Fibroblast of the conjunctiva (primary cell): ENCODE results near the gene NFIB.

Source experiments
- DNase-seq: peaks from one replicate; pipeline ENCODE4 v3.0.0-alpha.2; 2010; ENCODE audit warnings: low read depth

NFIB gene

DNA sequence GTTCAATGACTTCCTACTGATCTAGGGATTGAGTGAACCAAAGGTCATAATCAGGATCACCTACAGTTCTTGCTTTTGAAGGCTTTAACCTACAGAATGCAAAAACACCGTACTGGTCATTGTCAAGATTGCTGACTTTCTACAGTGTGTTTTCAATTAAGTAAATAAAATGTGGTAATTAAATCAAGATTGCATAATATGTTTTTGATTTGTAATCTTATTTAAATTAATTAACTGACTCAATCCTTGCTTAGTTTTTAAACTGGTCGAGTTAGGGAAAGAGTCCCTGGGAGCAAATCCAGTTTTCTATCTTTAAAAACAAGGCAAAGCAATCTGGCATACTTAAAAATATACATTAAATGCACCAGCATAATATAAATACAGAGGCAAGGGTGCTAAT is 125.9 kb downstream of the NFIB start:
- no peak for DNase-seq

DNA sequence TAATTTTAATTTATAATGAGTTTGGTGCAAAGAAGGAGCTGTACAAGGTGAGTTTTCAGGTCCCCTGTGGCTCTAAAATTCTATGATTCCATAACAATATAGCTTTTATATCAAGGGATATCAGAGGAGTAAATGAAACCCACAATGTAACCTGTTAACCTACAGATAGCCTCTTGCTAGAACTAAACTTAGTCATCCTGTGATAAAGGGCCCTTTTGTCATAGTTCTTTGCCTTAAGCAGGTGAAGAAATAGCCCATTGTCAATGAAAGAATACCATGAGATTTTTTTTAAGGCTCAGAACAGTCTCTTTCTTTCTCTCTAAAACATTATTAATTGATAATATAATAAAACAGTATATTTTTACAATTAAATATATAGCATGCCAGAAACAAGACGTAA is 127.8 kb downstream of the NFIB start:
- DNase-seq: no peak

DNA sequence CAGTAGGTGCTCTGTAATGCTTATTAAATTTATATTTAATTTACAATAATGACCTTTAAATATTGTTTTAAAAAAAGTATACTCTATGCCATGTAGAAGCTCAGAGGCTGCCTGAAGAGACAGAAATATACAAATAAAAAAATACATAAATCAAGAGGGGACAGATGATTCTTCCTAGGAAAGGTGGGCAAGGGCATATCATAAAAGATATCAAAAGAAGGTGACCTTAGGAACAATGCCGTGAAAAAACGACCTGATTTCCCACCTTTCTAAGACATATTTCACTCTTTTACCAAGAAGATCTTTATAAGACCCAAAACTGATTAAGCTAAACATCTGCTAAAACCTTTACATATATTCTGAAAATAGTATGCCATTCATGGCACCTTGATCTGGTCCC is 128.9 kb downstream of the NFIB start:
- no peak for DNase-seq

DNA sequence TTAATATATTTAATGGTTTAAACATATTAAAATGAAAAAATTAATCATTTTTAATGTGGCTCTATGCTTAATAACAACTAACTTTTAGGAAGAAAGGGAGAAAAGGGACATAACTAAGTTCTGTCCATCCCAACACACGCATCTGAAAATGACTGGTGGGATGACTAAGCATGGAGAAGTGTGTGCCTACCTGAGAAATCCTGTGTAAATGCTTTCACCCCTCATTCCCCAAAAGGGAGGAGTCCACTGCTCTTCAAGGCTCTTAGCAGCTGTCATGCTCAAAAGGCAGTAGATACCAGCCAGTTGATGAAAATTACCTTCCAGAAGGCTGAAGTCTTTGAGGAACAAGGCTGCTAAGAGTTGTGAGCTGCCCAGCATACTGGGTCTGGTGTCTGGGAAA is 130.9 kb downstream of the NFIB start:
- DNase-seq: no peak

DNA sequence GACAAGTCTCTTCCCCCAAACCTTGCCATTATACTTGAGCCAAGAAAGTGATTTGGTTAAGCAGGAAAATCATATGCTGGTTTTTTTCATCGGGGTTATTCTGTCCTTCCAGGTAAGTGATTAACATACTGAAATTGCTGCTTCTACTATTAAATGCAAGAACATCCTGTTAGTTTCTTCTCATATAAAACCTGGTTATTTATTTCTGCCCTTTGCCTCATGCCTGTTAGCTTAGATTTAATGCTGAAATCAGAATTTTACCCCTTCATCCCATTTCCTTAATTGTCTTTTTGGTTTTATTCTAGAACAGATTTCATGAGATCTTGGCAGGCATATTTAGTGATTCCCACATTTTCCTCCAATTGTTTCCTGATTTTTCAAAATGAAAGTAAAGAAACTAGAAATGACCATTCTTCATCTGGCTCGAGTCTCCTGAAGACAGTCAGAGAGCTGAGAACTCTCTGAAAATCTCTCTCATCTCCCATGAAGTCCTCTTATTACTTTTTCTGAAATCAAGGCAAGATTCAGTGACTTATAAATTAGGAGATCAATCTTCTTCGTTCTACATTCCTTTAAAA is 132.9 kb downstream of the NFIB start:
- DNase-seq: no peak

DNA sequence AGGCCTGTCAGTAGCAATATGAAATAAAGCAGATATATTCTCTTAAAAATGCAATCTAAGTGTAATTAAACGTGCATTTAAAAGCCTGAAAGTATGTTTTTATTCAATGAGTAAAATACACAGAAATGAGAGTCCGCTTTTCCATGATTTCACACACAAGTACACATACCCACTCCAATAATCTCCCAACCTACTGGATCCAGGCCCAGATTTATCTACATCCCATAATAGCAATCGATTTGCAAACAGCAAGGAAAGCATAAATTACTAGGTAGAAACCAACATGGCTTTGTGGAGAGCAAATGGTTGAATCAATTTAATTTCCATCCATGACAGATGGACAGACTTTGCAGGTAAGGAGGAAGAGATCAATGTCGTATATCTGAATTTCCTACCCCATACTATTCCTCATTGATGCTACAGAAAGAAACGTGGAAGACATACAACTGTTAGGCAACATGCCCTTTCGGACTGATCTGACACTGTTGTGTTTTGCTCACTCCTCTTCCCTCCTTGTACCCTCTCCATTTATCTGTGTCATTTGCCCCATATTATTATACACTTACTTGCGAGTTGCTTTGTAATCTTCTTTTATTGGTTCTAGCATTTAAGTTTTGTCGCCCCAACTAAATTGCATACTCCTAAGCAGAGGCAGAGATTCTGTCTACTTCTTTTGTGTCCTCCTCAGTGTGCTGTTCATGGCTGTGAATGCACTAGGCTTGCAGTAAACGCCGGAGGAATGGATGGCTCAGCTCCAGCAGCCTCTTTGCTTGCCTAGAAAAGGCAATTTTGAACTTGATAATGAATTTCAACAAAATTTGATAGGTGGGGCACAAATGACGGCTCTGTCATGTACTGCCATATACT is 133.6 kb downstream of the NFIB start:
- DNase-seq: no peak

DNA sequence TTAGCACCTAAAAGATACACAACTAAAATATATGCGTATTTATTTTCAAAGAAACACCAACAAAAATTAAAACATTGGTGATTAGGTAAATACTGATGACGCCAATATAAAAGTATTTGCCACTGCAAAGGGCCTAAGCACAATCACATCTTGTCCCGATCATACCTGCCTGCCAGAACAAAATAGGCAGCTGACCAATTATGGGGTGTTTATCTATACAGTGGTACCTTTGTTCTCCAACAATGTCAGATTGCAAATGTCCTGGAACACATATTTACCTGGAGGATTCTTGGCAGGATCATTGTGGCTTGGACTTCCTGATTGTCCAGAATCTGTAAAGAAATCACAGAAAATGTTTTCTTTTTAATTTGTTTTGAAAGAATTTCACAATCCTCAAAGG is 134.5 kb downstream of the NFIB start:
- no peak for DNase-seq

DNA sequence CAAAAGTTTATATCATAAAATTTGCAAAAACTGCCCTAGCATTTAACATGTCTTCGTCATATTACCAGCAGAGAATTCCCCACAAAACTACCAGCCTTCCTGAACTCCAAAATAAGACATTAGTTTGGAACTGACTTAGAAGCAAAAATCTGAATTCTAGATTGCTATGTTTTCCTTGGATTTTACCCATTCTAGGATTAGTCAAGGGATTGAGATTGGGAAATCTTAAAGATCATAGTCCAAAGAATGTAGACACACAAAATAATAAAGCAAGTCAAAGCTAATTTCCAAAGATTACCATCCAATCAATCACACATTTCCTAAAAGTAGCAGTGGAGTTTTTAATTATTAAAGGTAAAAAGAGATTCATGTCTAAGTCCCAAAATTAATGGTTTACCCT is 138.2 kb downstream of the NFIB start:
- DNase-seq: no peak

DNA sequence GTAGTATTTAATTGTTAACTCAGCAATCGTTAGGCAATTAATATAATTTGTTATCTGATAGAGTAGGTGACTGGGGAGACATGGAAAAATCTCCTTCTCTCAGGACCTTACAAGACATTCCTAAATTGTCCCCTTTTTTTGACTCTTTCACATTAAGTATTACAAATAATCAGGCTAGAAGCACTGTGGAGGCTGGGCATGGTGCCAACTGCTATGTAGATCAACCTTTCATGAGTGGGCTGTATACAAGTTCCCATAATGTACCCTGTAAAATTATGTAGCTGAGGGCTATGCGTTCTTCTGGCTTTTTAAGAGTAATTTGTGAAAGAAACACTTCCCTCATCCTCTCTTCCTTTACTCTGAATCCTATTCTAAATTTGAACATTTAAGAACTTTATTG is 140.2 kb downstream of the NFIB start:
- DNase-seq: no peak

DNA sequence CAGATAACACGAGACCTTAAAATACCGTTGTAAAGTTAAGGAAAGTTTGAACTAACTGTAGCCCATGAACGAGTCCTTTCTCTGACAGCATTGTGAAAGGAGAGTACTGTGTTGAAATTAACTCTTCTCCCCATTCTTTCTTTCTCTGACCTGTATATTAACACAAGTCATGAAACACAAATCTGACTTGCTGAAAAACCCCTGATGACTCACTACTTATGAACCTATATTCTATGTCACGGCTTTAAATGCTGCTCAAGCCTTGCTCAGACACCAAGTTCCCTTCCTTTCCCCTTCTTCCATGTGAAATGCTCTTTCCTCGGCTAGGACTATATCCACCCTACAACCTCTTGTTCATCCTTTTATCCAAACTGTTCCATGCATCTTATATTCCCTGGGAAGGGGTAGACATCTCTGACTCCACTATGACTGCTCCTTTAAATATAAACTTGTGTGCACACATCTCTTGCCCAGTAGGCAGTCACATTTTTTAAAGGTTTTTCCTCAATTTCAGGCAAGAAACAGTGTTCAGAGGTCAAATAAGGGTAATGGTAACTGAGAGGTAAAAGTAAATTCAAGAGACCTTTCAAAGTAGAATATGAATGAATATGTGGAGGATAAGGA is 142.9 kb downstream of the NFIB start:
- no peak for DNase-seq

DNA sequence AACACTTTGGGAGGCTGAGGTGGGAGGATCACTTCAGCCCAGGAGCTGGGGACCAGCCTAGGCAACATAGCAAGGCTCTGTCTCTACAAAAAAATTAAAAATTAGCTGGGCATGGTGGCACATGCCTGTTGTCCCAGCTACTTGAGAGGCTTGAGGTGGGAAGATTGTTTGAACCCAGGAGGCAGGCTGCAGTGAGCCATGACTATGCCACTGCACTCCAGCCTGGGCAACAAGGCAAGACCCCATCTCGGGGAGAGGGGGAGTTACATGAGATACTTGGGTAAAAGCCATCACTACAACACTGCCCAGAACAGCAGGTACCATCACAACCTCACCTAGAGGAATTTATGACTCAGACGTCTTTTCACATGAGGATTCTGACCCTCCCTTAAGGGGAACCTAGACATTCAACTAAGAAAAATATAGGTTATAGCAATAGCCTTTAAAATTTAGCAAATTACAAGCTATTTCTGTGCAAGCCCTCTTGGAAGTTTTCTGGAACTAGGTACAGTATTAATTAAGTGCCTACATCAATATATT is 143.5 kb downstream of the NFIB start:
- no peak for DNase-seq

DNA sequence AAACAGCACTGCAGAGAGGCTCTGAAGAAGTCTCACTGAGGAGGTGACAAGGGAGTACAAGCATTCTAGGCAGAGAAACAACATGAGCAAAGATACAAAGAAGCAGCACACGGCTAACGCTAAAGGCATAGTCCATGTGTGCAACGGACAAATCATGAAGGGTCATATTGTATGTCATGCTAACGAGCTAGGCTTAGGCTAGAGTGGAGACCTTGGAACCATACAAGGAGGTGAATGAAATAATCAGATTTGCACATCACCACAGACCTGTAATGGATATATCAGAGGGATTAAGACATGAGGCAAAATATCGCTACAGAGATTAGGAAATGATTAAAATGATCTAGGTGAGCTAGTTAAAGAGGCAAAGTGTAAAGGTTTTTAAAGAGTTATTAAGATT is 145.6 kb downstream of the NFIB start:
- no peak for DNase-seq

DNA sequence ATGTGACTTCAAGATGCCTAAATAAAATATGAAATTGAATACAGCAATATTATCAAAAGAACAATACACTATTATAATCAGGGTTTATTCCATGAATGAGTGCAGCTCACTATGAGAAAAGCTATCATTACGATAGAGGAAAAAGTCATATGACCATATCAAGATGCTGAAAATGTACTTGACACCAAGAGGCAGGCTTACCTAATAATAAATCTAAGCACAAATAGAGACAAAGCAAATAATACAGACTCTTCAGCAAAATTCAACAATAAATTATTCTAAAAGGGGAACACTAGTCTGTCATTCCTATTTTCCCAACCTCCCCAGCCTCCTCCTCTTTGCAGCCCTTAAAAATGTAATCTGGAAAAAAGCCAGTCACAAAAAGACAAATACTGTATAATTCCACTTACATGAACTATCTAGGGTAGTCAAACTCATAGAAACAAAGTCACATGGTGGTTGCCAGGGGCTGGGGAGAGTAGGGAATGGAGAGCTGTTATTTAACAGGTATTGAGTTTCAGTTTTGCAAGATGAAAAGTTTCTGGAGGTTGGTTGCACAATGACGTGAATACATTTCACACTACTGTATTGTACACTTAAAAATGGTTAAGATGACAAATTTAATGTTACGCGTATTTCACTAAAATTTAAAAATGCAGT is 148.4 kb downstream of the NFIB start:
- DNase-seq: no peak

DNA sequence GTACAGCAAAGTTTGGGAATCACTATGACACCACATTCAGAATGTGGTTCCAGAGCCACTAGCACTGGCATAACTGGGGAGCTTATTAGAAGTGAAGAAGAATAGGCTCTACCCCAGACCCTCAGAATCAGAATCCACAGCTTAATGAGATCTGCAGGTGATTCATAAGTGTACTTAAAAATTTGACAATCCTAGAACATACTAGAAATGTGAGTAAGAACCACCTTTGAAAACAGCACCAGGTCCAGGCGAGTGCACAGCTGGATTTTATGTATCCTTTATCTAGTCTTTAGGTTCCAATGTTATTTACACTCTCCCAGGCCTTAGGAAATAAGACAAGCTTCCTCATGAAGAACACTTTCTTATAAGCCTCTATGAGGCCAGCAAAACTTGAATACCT is 149.0 kb downstream of the NFIB start:
- no peak for DNase-seq

DNA sequence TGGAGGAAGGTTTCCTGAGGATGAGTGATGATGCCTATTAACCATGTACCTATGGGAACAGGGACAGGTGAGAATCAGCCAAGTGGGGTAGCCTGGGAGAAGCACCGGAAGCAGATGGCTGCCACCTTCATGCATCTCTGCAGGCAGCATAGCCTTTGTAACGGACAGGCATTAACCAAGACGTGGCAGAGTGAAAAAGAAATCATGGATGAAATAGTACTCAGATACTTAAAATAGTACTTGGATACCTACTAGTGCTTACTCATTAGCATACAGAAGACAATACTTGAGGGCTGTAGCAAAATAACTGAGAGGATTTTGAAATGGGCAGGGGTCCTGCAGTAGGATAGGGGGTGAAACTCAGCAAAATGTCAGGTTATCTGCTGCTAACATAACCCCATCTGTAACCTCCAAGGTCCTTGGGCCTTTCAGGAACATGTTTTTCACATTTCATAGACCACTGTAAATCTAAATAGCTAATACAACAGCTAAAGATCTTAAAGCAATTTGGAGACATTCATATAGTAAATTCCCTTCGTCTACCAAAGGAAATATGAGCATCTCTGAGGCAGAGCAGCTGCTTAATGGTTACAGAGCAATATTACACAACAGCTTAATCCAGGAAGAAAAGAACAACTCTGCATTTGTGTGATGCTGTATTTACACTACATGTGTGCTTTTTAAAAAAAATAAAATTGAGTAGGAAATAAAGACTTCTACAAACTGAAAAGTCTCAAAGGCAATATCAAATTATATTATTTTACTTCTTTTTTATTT is 154.3 kb downstream of the NFIB start:
- DNase-seq: no peak

DNA sequence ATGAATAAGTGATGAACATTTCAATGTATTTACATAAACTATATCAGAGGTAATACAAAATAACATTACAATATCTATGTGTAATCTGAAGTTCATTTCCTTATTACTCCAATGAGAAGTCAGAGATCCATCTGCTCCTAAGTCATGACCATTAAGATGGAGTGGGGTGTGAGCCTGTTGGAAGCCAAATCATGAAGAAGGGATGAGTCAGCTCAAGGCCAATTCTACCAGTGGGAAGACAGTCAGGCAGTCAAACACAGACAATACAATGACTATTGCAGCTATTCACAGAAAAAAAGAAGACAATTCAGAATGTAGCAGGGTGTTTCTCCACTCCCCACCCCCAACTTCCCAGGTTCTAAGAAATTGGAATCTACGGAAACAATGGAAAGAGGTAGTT is 155.0 kb downstream of the NFIB start:
- DNase-seq: no peak

DNA sequence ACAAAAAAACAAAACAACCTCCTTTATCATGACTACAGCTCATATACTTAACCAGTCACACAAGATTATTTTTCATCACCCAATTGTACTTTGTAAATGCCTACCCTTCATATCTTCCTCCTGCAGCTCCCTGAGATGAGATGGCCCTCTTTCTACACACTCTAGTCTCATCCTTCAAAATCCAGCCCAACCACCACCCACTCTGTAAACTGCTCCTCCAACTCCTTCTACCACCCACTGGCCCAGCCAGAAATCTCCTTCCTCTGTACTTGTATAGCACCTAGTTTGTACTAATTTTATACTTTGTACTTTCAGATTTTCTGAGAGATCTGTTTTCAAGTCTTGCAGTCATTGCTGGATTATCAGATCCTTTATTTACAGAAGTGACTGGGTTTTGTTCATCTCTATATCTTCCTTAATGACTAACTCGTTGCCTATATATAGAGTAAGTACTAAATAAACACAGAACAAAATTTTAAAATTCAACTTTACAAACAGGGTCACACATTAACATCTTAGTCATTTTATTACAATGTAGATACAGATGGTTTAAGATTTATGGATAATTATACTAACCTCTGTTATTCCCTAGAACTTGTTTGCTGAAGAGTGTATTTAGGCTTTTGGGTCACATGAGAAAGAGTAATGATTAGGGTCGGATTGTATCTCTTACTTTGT is 155.7 kb downstream of the NFIB start:
- no peak for DNase-seq

DNA sequence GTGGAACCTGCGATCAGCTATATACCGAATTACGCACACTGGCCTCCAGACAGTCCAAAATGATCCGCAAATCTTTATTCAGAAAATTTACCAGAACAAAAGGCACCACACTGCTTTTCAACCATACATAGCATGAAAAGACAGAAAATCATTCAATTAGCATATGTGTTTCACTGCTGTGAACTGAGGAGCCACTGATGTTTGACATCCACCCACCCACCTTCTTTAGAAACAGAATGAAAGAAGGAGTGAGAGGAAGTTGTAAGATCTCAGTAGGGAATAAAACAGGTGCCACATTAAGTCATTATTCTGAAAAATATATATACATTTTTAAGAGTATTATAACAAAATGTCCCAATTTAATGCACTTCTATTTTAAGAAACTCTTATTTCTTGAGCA is 156.8 kb downstream of the NFIB start:
- DNase-seq: no peak

DNA sequence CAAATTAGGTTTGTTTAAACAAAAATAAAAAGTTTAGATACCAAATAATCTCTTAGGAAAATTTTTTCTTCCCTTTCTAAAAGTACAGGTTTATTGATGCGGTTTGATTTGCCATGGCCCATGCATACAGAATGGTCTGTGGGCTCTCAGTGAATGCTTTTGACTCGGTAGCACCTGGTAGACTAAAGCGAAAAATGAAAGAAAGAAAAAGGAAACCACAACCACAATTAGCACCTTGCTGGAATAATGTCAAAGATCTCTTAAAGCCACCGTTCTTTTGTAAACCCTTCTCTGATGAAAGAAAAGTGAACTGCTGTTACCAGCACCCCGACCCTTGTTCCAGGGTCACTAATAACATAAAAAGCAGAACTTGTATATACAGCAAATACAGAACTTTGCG is 157.9 kb downstream of the NFIB start:
- no peak for DNase-seq

DNA sequence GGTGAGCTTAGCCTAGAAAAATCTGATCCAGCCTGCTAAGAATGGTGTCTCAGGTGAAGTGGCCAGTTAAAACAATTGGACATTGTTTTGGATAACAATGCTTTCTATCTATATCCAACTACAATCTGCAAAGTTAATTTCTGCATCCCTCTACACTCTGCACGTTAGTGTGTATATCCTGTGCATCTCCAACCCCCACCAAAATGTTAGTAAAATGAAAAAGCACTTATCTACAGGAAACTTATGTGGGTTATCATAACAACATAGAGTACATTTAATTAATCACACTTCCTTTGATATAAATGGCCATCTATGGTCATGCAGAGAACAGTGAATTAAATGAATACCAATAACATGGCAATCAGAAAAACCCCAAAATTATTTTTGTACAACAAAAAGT is 158.7 kb downstream of the NFIB start:
- no peak for DNase-seq

DNA sequence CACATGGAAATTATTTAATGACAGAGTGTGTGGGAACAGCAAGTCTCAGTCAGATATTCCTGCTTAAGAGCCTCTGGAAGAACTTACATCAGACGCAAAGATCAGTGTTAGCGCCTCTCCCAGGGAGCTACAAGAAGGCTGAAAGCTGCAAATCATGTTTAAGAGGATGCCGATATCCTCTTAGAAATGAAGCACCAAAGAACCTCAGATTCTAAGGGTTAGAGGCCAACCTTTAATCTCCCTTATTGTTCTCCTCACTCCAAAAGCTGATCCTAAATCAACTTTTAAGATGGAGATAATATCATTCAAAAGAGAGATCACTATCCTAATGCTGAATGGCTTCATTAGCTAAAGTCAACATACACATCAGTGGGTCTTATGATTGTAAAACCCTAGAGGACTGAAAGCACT is 160.6 kb downstream of the NFIB start:
- DNase-seq: peak; percentile 57
